ENCODE data around the gene NKX6-1.

The NKX6-1 gene

DNA sequence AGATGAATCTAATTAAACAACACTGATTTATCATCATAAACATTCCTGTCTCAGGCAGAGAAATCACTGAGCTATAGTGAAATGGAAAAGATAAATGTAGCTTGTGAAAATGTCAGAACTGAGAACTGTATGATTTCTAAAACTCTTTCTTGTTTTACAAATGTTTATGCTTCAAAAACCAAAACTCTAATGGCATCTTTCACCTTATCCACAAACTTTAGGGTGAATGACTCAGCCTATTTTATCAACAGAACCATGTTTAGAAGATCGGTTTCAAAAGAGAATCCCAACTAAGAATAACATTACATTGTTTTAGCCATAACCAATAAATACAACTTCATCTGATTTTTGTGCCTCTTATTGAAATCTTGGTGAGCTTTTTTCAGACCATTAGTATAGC lies 21.4 kb downstream of the NKX6-1 start:
- DNase-seq (ENCODE audit: low read depth), result no peak

DNA sequence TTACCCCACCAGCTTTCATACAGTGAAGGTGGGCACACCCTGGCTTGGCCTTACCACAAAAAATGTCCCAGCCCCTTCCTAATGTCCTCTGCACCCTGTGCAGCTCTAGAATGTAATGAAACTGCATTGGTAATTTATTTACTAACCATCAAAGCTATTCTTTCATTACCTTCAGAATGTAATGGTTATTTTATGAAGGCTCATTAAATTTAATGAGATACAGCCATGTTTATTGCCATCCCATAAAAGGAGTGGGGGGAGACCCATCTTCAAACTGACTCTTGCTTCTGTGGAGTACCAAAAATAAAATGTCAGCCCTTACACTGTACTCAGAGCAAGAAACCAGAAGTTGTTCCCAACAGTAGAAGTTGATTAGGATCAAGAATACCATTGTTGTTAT lies 25.0 kb downstream of the NKX6-1 start:
- DNase-seq (ENCODE audit: low read depth), result no peak

DNA sequence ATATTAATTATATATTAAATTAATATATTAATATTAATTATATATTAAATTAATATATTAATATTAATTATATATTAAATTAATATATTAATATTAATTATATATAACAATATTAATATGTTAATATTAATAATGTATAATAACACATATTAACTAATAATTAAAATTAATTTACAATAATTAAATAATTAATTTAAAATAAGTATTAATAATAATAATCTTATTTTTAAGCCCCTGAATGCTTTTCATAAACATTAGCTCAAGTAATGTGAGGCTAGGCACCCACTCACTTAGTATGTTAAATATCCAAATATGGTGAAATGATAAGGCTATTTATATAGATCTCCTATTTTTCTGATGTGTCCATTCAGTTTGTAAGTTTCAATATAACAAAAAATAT lies 26.9 kb downstream of the NKX6-1 start:
- no peak for DNase-seq (ENCODE audit: low read depth)

DNA sequence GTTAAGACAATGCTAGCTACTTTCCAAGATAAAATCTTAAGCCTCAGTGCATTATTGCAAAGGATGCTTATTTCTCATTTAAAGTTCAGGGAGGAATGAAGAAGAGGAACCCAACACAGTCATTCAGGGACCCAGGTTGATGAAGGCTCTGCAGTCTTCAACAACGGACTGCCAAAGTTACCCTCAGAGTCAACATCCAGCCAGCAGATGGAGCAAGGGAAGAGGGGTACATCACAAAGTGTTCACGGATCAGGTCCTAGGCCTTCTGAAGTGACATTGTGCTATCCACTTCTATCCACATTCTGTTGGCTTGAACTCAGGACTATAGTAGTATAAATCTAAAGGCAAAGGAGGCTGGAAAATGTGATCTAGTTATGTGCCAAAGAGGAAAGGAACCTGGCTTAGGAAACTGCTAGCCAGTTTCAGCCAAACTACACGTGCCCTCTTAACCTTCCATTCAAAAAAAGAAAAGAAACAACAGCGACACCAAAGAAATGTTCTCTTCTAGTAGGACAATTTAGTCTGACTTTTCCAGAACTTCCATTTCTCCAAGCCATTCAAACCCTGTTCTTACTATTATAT lies 28.8 kb downstream of the NKX6-1 start:
- DNase-seq (ENCODE audit: low read depth), result no peak

DNA sequence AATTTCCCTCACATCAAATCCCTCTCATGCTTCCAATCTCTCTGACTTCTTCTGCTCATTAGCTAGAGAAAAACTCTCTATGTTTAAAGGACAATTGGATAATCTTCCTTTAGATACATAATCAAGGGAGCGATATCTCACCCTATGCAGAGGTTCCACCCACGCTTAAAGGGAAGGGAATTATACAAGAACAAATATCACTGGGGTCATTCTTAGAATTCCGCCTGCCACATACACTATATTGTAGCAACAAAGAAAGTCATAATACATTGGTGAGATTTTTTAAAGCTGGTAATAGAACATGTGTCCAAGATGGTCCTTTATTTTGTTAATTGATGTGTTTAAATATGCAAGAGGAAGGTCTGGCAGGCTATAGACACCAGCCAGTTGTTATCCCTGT lies 31.5 kb downstream of the NKX6-1 start:
- DNase-seq (ENCODE audit: low read depth), result no peak

DNA sequence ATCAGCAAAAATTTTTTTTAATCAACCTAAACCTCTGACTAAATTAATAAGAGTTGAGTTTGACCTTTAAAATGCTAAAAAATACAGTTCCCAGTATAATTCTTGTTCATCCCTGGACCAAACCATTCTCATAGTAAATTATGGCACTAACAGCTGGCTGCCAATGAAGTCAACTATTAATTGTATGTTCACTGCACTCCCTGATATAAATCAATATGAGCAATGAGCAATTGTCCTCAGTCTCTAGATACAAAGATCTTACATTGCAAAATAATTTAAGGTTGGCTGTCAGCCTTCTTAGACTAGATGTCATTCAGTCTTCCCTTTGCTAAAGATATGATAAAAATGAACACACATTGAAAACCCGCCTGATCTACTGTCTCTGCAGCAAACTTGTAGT lies 39.3 kb downstream of the NKX6-1 start:
- no peak for DNase-seq (ENCODE audit: low read depth)

DNA sequence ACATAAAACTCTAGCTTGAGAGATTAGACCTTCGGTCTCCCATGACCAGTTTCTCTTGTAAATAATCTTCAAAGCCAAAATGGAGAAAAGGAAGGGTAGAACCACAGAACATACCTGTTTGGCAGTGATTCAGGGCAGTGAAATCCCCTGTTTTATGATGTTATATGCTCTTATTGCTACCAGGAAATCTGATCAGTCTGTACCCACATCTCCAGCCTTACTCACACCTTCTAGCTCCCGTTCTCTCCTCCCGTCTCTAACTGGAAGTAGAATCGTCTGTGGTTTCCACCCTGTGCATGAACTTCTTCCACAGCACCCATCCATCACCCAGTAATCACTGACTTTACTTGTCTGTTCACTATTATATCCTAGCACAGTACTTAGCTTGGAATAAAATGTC lies 42.9 kb downstream of the NKX6-1 start:
- no peak for DNase-seq (ENCODE audit: low read depth)

DNA sequence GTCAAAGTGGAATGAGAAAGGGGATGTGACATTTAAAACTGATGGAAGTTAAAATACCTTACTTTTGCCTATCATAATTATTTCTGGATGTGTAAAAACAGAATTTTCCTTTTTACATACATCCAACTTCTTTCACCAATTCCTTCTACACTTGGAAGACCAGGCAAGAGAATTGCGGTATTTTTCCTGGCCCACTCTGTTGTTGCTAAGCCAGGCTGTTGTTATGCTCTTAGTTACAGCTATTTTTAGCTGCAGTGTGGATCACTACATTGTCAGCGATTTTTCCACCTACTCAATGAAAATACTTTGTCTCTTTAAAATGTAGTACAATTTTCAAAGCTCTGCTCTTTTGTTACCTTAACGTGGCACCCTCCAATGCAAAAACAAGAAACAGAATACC lies 43.4 kb downstream of the NKX6-1 start:
- DNase-seq (ENCODE audit: low read depth), result no peak

DNA sequence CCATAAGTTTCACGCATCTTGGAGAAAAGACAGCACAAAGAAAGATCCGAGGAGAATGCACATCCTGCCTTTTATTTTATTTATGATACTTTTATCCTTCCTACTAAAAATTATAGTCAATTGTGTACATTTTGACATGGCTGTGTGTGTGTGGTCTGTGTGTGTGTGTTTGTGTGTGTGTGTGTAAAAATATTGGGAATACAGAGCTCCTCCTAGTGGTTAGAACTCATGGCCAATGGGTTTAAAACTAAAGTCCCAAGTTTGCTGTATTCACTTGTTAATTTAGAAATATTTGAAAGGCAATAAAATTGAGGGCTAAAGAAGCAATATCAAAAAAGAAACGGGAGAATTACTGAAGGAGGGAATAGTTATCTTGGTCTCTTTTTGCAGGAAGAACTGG lies 47.5 kb downstream of the NKX6-1 start:
- DNase-seq (ENCODE audit: low read depth), result no peak

DNA sequence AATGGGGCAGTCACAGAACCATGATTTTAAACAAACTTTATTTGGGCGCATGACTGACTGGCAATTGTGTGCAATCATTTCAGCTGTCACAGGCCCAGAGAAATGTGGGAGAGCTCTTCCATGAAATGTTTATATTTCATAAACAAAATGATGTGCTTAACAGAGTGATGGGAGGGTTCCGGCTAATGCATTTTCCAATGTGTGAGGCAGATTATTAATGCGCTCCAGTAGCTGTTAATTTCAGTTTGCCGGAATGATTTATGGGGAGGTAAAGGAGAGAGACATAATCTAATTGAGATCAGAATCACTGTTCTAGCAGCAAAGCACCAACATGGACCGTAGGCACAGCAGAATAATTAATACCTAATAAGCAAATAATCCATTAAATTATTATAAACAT lies 55.6 kb downstream of the NKX6-1 start:
- no peak for DNase-seq (ENCODE audit: low read depth)

DNA sequence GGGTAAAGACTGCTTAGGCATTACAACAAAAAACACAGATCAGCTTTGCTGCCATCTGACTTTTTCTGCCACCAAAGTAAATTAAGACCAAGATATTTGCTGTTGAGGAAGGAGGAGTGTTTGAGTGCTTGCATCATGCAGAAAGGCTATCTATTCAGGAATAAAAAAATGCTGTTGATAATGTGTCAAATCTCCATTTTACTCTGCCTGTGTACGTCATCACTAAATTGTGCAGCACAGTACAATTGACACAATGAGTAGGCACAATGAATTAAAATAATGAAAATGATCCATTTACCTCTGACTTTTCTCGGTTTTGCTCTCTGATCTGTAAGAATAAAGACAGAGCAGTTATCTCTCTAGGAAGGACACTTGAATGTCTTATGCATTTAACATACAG lies 56.3 kb downstream of the NKX6-1 start:
- no peak for DNase-seq (ENCODE audit: low read depth)
